ENCODE measurements around the gene SLC34A3.

The SLC34A3 gene

DNA sequence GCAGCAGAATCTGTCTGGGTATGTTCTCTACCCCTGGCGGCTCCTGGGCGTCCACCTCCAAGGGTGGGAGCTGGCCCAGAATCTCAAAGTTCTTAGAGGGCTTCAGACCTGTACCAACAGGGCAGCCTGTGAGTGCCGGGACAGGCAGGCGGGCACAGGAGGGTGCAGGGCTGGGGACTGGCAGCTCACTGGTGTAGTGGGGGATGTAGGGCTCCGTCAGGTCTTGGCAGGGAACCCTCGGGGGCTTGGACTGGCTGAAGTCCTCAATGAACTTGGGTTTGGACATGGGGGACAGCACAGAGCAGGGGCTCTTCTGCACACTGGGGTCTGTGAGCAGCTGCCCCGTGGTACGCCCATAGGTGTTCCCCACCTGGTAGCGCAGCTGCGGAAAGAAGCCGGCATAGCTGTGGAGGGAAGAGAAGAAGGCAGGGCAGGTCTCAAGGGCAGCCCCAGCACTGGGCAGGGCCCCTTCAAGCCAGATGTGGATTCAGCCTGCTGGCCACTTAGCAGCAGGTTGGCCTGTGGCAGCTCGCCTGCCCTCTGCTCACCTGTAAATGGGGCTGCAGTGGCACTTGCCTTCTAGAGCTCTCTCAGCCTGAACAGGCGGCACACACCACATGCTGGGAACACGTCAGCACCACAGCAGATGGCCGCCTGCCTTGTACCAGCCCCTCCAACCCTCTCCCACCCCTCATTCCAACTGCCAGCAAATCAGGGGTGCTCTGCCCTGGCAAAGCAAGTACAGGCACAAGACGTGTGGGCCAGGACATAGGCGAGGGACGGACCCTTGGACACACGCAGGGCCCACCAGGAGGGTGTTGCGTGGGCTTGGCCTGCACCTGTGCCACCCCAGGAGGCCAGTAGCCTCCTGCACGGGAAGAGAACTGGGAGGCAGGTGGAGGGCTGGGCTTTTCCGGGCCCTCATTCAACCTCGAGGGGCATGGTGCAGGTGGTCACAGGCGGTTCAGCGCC, 15.0 kb downstream of the SLC34A3 start:
- TF ChIP-seq, protein P1, sequence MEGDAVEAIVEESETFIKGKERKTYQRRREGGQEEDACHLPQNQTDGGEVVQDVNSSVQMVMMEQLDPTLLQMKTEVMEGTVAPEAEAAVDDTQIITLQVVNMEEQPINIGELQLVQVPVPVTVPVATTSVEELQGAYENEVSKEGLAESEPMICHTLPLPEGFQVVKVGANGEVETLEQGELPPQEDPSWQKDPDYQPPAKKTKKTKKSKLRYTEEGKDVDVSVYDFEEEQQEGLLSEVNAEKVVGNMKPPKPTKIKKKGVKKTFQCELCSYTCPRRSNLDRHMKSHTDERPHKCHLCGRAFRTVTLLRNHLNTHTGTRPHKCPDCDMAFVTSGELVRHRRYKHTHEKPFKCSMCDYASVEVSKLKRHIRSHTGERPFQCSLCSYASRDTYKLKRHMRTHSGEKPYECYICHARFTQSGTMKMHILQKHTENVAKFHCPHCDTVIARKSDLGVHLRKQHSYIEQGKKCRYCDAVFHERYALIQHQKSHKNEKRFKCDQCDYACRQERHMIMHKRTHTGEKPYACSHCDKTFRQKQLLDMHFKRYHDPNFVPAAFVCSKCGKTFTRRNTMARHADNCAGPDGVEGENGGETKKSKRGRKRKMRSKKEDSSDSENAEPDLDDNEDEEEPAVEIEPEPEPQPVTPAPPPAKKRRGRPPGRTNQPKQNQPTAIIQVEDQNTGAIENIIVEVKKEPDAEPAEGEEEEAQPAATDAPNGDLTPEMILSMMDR (IDR thresholded peaks at IDR 0.05; ENCODE audit: insufficient read depth, low read length, poor library complexity, severe bottlenecking), result no peak

GRCh38 chr9:137247135-137247915, 16.6 kb downstream of the SLC34A3 start:
- Histone ChIP-seq H3K36me3 (ENCODE audit: control insufficient read depth, insufficient read depth, low read length) (peaks cover 15% of the 10 kb centered on the region), H3K27me3 (replicated peaks; ENCODE audit: control insufficient read depth, insufficient read depth, low read length) (no peaks in the 10 kb centered on the region), H3K4me3 (replicated peaks; ENCODE audit: low read depth, low read length) (no peak overlapping the region)
- TF ChIP-seq, protein P1 (IDR thresholded peaks at IDR 0.05; ENCODE audit: insufficient read depth, low read length, poor library complexity, severe bottlenecking), result no peak
- no peak for DNase-seq (ENCODE audit: extremely low read depth, insufficient read length)

More for the DNA sequence above, 15.0 kb downstream of the SLC34A3 start:
- Histone ChIP-seq H3K27me3 (replicated peaks; ENCODE audit: control insufficient read depth, insufficient read depth, low read length) (no peaks in the 10 kb centered on the region), H3K4me3 (replicated peaks; ENCODE audit: low read depth, low read length) (no peak overlapping the region), H3K36me3 (ENCODE audit: control insufficient read depth, insufficient read depth, low read length) (peaks cover 18% of the 10 kb centered on the region)
- DNase-seq (ENCODE audit: extremely low read depth, insufficient read length), result no peak

DNA sequence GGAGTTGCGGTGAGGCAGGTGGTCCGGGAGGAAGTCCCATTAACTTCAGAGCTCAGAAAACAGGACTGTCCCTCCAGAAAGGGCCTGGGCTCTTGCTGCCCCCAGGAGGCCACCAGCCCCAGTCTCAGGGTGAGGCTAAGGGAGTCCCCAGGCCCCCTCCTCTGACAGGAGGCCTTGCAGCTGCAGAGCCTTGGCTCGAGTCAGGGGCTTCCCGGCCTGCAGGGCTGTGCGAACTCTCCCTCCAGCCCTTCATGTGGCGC, 17.1 kb downstream of the SLC34A3 start:
- H3K36me3 ChIP-seq (ENCODE audit: control insufficient read depth, insufficient read depth, low read length), result peaks cover 9% of the 10 kb centered on the region
- no peaks in the 10 kb centered on the region for H3K27me3 ChIP-seq (replicated peaks; ENCODE audit: control insufficient read depth, insufficient read depth, low read length)
- no peak overlapping the region for H3K4me3 ChIP-seq (replicated peaks; ENCODE audit: low read depth, low read length)
- TF ChIP-seq, protein P1 (IDR thresholded peaks at IDR 0.05; ENCODE audit: insufficient read depth, low read length, poor library complexity, severe bottlenecking), result no peak
- DNase-seq (ENCODE audit: extremely low read depth, insufficient read length), result no peak

DNA sequence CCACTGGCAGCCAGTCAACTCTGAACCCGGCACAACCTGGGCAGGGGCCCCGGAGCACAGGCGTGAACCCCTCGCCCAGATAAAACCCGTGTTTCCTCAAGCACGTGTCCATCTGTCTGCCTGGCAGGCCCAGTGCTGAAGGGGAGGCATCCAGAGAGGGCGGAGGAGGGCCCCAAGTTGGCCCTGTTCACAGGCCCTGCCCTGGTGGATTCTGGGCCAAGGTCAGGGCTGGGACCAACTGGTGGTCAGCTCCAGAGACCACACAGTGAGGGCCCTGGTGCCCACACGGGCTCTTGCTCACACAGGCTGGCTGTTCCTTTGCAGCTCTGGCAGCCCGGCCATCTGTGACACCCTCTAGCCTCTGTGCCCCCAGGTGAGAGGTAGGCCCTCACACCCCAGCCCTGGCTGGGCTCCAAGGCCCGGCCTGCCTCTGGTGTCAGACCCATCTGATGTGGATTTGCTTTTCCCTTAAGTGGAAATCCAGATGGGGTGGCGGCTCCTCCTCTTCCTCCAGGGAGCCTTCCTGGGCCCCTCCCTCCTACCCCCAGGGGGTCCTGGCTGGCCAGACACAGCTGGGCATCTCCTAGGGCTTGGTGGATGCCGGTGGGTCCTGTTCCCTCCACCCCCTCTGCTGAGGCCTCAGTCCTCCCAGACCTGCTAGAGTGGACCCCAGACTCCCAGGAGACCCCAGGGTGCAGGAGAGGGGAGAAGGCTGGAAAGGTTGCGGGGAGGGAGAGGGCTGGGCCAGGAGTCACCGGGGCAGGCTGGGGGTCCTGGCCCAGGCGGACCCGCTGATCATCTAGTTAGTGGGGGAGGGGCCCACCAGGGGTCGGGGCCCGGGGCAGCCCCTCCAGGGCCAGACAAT, 19.9 kb downstream of the SLC34A3 start:
- TF ChIP-seq, protein P1 (IDR thresholded peaks at IDR 0.05; ENCODE audit: insufficient read depth, low read length, poor library complexity, severe bottlenecking), result no peak
- Histone ChIP-seq H3K4me3 (replicated peaks; ENCODE audit: low read depth, low read length) (no peak overlapping the region), H3K27me3 (replicated peaks; ENCODE audit: control insufficient read depth, insufficient read depth, low read length) (no peaks in the 10 kb centered on the region), H3K36me3 (ENCODE audit: control insufficient read depth, insufficient read depth, low read length) (no peaks in the 10 kb centered on the region)
- DNase-seq (ENCODE audit: extremely low read depth, insufficient read length), result no peak

GRCh38 chr9:137251194-137251461, 20.4 kb downstream of the SLC34A3 start, which contains the start of gene STPG3:
Gene STPG3, plus strand, starts transcription at chr9:137251286. Its CDS starts 1 bp downstream, at chr9:137251287.
- Histone ChIP-seq H3K36me3 (ENCODE audit: control insufficient read depth, insufficient read depth, low read length) (no peaks in the 10 kb centered on the region), H3K4me3 (replicated peaks; ENCODE audit: low read depth, low read length) (no peak within 1 kb of the TSS), H3K27me3 (replicated peaks; ENCODE audit: control insufficient read depth, insufficient read depth, low read length) (no peaks in the 10 kb centered on the region)
- DNase-seq (ENCODE audit: extremely low read depth, insufficient read length), result no peak
- TF ChIP-seq, protein P1 (IDR thresholded peaks at IDR 0.05; ENCODE audit: insufficient read depth, low read length, poor library complexity, severe bottlenecking), result no peak
